Parathyroid adenoma (tissue), 2 donors: ENCODE data around the gene LPA.

Experiments used
- H2AFZ ChIP-seq: fragments of 300-600 bp; sonication (generic); one replicate; pipeline ENCODE4 v1.7.0; 2017; ENCODE audit warnings: antibody characterized with exemption, mild to moderate bottlenecking
- H3K27ac ChIP-seq: fragments of 300-600 bp; sonication (generic); one replicate; pipeline ENCODE4 v1.7.0; 2017
- H3K27me3 ChIP-seq: fragments of 300-600 bp; sonication (generic); one replicate; pipeline ENCODE4 v1.7.0; 2017; ENCODE audit warnings: low read length; ENCODE audit not compliant: control insufficient read depth, insufficient read depth
- H3K36me3 ChIP-seq: fragments of 300-600 bp; sonication (generic); one replicate; pipeline ENCODE4 v1.7.0; 2017; ENCODE audit warnings: low read length; ENCODE audit not compliant: control insufficient read depth, insufficient read depth
- H3K4me1 ChIP-seq: fragments of 300-600 bp; sonication (generic); one replicate; pipeline ENCODE4 v1.7.0; 2017; ENCODE audit warnings: control low read depth
- H3K4me2 ChIP-seq: fragments of 300-600 bp; sonication (generic); one replicate; pipeline ENCODE4 v1.7.0; 2017; ENCODE audit warnings: low read length
- H3K4me3 ChIP-seq: fragments of 300-600 bp; sonication (generic); one replicate; pipeline ENCODE4 v1.7.0; 2017; ENCODE audit warnings: low read depth, low read length
- H3K79me2 ChIP-seq: fragments of 300-600 bp; sonication (generic); one replicate; pipeline ENCODE4 v1.7.0; 2017; ENCODE audit warnings: control low read depth
- H3K9ac ChIP-seq: fragments of 300-600 bp; sonication (generic); one replicate; pipeline ENCODE4 v1.7.0; 2017; ENCODE audit warnings: mild to moderate bottlenecking
- H3K9me3 ChIP-seq: fragments of 300-600 bp; sonication (generic); one replicate; pipeline ENCODE4 v1.7.0; 2017; ENCODE audit warnings: low read length; ENCODE audit not compliant: control insufficient read depth
- CTCF ChIP-seq: fragments of 300-600 bp; sonication (generic); IDR thresholded peaks from one replicate; pipeline ENCODE4 v1.7.0; 2017; ENCODE audit warnings: antibody characterized with exemption, mild to moderate bottlenecking
- donor health status: primary hyperparathyroidism.

LPA gene

GRCh38 chr6:160667639-160668481 lies 3.8 kb upstream of the LPA start:
- no peak overlapping the region for H3K9ac ChIP-seq
- H3K9me3 ChIP-seq: no peaks in the 10 kb centered on the region
- H2AFZ ChIP-seq: no peak overlapping the region
- no peak overlapping the region for H3K4me3 ChIP-seq
- H3K4me1 ChIP-seq: no peaks in the 10 kb centered on the region
- H3K79me2 ChIP-seq: no peaks in the 10 kb centered on the region
- H3K4me2 ChIP-seq: no peak overlapping the region
- TF ChIP-seq CTCF: no peak
- no peaks in the 10 kb centered on the region for H3K36me3 ChIP-seq
- no peak overlapping the region for H3K27ac ChIP-seq
- no peaks in the 10 kb centered on the region for H3K27me3 ChIP-seq

- Histone ChIP-seq H3K4me1 (no peaks in the 10 kb centered on the region), H3K9me3 (no peaks in the 10 kb centered on the region), H2AFZ (no peak overlapping the region), H3K27ac (no peak overlapping the region), H3K4me2 (no peak overlapping the region), H3K79me2 (no peaks in the 10 kb centered on the region), H3K27me3 (no peaks in the 10 kb centered on the region), H3K4me3 (no peak overlapping the region), H3K36me3 (no peaks in the 10 kb centered on the region), H3K9ac (no peak overlapping the region)
- no peak for TF ChIP-seq CTCF
These were observed 1.2 kb downstream of the LPA start for GRCh38 chr6:160662842-160663241.

GRCh38 chr6:160662429-160662828 lies 1.6 kb downstream of the LPA start:
- Histone ChIP-seq H3K79me2 (no peaks in the 10 kb centered on the region), H3K9ac (no peak overlapping the region), H3K4me3 (no peak overlapping the region), H2AFZ (no peak overlapping the region), H3K9me3 (no peaks in the 10 kb centered on the region), H3K27ac (no peak overlapping the region), H3K36me3 (no peaks in the 10 kb centered on the region), H3K27me3 (no peaks in the 10 kb centered on the region), H3K4me2 (no peak overlapping the region), H3K4me1 (no peaks in the 10 kb centered on the region)
- no peak for TF ChIP-seq CTCF

GRCh38 chr6:160661216-160661615 lies 2.9 kb downstream of the LPA start:
- H3K36me3 ChIP-seq: no peaks in the 10 kb centered on the region
- no peak overlapping the region for H2AFZ ChIP-seq
- no peak overlapping the region for H3K4me3 ChIP-seq
- no peak overlapping the region for H3K9ac ChIP-seq
- no peak for TF ChIP-seq CTCF
- H3K9me3 ChIP-seq: no peaks in the 10 kb centered on the region
- no peaks in the 10 kb centered on the region for H3K79me2 ChIP-seq
- H3K27ac ChIP-seq: no peak overlapping the region
- no peaks in the 10 kb centered on the region for H3K27me3 ChIP-seq
- H3K4me2 ChIP-seq: no peak overlapping the region
- no peaks in the 10 kb centered on the region for H3K4me1 ChIP-seq

- Histone ChIP-seq H3K9me3 (no peaks in the 10 kb centered on the region), H3K4me3 (no peak overlapping the region), H3K27me3 (no peaks in the 10 kb centered on the region), H3K9ac (no peak overlapping the region), H3K4me2 (no peak overlapping the region), H3K36me3 (no peaks in the 10 kb centered on the region), H3K4me1 (no peaks in the 10 kb centered on the region), H3K79me2 (no peaks in the 10 kb centered on the region), H3K27ac (no peak overlapping the region), H2AFZ (no peak overlapping the region)
- no peak for TF ChIP-seq CTCF
These were observed 4.5 kb downstream of the LPA start for GRCh38 chr6:160659562-160659961.
